Measurements from ENCODE around the gene CTNNA2. TPM values are rescaled to one million over a fixed set of nuclear protein-coding genes. Genes with fewer than 3 reads are reported as not detected.

Gene CTNNA2
- total RNA-seq, 1 experiment from 2014 or later = 7.2 TPM

DNA sequence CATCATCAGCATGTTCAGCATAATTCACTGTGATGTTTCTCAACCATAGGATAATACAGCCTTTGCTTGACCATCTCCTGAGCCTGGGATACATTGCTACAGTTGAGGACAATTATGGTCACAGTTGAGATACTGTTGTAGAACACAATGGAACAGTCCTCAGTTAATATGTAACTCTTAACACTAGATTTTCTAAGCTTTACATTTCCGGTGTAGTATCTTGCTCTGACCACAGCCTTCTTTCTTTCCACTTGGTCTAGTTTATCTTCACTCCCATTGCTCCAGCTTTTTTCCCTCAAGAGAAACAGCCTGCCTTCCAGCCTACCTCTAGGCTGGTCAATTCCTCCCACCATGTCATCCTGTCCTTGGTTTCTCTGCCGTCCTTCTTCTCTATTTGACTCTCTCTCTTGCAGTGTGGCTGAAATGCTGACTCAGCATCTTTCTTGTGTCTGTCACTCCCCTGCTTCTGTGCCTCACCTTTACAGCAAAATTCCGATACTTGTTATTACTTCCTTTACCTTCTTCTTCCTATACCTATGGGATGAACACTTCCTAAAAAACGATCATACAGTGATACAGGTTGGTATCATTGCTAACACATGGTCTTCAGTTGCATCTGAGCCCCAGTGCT lies 80.5 kb downstream of the CTNNA2 start:
- in situ Hi-C loops (cut with HindIII; ENCODE audit: low pct_unique_long_range_greater_than_20kb, low sequenced_read_pairs) = no loop called here

DNA sequence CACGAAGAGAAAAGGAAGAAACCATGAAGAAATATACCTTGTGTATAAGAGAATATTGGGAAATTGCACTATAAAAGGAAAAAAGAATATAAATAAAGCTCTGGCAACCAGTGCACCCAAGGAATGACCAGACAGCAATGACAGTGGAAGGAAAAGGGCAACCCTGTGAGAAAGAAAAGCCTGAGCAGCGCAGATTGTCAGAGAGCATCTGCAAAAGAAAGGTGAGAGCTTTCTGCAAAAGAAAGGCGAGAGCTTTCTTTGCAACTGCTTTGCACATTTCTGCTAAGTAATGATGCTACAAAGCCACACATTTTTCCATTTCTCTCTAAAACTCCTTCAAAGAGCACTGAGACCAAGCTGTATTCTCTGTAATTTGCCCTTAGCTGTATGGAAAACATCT lies 83.6 kb downstream of the CTNNA2 start:
- DNase-seq (ENCODE audit: low read depth, low spot score) = no peak
- in situ Hi-C loops (cut with HindIII; ENCODE audit: low pct_unique_long_range_greater_than_20kb, low sequenced_read_pairs) = no loop called here

More for the DNA sequence above, 80.5 kb downstream of the CTNNA2 start:
- no peak for DNase-seq (ENCODE audit: low read depth, low spot score)

- DNase-seq (ENCODE audit: low read depth, low spot score) = no peak
- in situ Hi-C loops (cut with HindIII; ENCODE audit: low pct_unique_long_range_greater_than_20kb, low sequenced_read_pairs) = no loop called here
These were observed 91.9 kb downstream of the CTNNA2 start for GRCh38 chr2:79604748-79605147.

DNA sequence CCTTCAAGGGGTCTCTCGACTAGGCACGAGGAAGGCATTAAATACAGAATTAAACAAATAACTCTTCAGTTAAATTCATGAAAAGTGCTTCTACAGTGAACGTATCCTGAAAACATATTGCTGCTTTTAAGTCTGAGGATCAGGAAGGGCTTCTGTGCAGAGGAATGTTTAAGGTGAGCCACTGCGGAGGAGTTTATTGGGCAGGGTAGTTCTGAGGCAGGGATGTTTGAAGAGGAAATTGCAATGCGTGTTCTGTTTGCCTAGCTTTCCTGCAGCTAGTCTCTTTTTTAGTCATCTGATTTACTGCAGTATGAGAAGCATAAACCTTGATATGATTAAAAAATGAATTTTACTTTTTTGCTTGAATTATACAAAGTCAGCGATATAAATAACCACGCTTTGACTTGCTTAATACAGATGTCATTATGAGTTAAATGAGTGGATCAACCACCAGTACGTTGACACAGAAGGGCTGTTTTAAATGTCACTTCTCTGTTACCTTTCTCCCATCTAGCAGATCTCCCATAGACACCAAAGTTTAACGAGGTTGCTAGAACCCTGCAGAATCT lies 98.7 kb downstream of the CTNNA2 start:
- in situ Hi-C loops (cut with HindIII; ENCODE audit: low pct_unique_long_range_greater_than_20kb, low sequenced_read_pairs) = no loop called here
- DNase-seq (ENCODE audit: low read depth, low spot score) = no peak

- in situ Hi-C loops (cut with HindIII; ENCODE audit: low pct_unique_long_range_greater_than_20kb, low sequenced_read_pairs) = no loop called here
- DNase-seq (ENCODE audit: low read depth, low spot score) = no peak
These were observed 100.1 kb downstream of the CTNNA2 start for GRCh38 chr2:79612999-79613398.

DNA sequence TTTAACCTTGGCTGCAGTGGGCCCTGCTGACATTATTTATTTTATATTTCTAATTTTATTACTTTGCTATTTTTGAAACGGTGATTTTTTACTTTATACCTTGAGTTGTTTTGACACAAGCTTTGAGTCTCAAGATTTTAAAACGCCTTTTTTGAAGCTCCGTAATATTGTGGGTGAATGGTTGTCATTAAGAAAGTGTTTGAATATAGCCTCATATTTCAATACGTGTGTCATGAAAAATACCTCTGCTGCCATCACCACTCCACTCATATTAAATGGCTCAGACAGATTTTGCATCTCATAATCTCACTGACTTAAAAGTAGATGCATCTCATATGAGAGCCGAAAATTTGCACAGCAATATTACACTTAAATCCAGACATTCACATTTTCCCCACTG lies 106.6 kb downstream of the CTNNA2 start:
- DNase-seq (ENCODE audit: low read depth, low spot score) = no peak
- in situ Hi-C loops (cut with HindIII; ENCODE audit: low pct_unique_long_range_greater_than_20kb, low sequenced_read_pairs) = no loop called here

DNA sequence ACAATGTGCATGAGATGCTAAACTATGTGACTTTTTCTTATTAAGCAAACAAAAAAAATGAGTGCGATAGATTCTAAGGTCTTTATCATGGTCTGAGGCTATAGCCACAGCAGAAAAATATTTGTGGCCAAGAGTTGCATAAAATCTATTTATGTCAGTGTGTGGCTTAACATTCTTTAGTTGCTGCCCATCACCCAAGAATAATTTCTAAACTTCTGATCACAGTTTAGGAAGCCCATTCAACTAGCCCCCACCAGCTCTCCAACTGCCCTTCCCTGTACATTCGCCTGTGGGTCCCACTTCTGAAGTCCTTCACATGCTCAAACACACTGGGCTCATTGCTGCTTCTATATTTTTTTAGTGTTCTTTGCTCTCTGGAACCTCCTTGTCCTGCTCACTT lies 107.1 kb downstream of the CTNNA2 start:
- no peak for DNase-seq (ENCODE audit: low read depth, low spot score)
- in situ Hi-C loops (cut with HindIII; ENCODE audit: low pct_unique_long_range_greater_than_20kb, low sequenced_read_pairs) = no loop called here

GRCh38 chr2:79620679-79621078 lies 107.8 kb downstream of the CTNNA2 start:
- in situ Hi-C loops (cut with HindIII; ENCODE audit: low pct_unique_long_range_greater_than_20kb, low sequenced_read_pairs) = no loop called here
- DNase-seq (ENCODE audit: low read depth, low spot score) = no peak

- no peak for DNase-seq (ENCODE audit: low read depth, low spot score)
- in situ Hi-C loops (cut with HindIII; ENCODE audit: low pct_unique_long_range_greater_than_20kb, low sequenced_read_pairs) = no loop called here
These were observed 108.4 kb downstream of the CTNNA2 start for GRCh38 chr2:79621252-79621651.

GRCh38 chr2:79621755-79622154 lies 108.9 kb downstream of the CTNNA2 start:
- in situ Hi-C loops (cut with HindIII; ENCODE audit: low pct_unique_long_range_greater_than_20kb, low sequenced_read_pairs) = no loop called here
- no peak for DNase-seq (ENCODE audit: low read depth, low spot score)

- DNase-seq (ENCODE audit: low read depth, low spot score) = no peak
- in situ Hi-C loops (cut with HindIII; ENCODE audit: low pct_unique_long_range_greater_than_20kb, low sequenced_read_pairs) = no loop called here
These were observed 109.7 kb downstream of the CTNNA2 start for GRCh38 chr2:79622508-79622907.

- no peak for DNase-seq (ENCODE audit: low read depth, low spot score)
These were observed 114.4 kb downstream of the CTNNA2 start for GRCh38 chr2:79627237-79627636.

DNA sequence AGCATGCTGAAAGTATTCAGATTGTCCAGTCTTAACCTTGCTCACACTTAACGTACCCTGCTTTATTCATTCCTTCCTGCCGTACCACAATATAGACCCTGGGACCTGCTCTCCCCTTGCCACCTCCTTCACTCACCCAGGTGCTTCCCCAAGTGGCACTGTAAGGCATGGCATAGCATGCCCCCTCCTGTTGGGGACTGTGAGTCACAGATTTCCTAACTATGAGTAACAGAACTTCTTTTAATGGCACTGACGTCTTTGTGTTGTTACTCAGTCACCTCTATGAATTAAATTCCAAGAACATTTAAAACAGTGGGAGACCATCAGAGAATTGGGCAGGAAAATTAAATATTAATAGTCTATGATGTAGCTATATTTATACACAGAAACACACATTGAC lies 117.2 kb downstream of the CTNNA2 start:
- no peak for DNase-seq (ENCODE audit: low read depth, low spot score)
- in situ Hi-C loops (cut with HindIII; ENCODE audit: low pct_unique_long_range_greater_than_20kb, low sequenced_read_pairs) = no loop called here

More at GRCh38 chr2:79627237-79627636, 114.4 kb downstream of the CTNNA2 start:
- in situ Hi-C loops (cut with HindIII; ENCODE audit: low pct_unique_long_range_greater_than_20kb, low sequenced_read_pairs) = no loop called here

DNA sequence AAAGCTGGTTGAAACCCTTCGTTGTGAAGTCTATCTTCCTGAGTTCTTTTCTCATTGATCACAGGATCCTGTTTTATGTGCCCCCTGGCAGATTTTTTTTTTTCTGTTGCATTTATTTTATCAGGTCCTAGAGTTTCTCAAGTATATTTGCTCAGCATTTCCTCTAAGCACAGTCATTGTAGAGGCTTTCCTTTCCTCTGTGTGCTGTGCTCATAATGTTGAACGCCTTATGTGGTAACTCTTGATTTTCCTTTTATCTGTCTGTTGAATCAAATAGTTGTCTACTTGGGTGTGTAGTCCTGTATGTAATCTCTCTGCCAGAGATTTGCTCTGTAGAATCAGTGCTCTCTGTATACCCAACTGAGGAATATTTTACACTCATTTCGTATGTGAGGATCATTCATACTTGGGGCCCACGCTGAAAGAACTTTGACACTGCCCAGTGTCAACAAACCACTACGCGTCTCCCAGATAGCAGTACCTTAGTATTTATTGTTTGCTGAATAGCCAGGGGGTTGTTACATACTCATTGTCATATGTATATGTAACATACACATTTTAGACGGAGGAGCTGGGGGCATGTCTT lies 118.2 kb downstream of the CTNNA2 start:
- DNase-seq (ENCODE audit: low read depth, low spot score) = no peak
- in situ Hi-C loops (cut with HindIII; ENCODE audit: low pct_unique_long_range_greater_than_20kb, low sequenced_read_pairs) = no loop called here

DNA sequence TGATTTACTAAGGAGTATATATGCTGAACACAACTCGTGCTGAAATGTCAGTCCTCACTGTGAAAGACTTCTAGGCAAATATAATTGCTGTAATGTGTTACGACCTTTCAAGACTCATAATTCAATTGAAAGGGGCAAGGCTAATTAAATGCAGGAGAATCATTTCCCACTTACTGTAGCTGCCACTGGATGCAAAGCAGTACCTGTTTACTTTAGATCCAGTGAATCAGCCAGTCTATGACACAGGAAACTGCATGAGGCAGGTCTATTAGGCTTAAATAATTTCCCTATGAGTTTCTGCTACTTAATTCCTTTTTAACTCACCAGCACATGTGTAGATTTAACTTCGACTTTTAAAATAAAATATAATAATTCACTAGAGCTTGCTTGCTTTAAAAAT lies 125.6 kb downstream of the CTNNA2 start:
- in situ Hi-C loops (cut with HindIII; ENCODE audit: low pct_unique_long_range_greater_than_20kb, low sequenced_read_pairs) = no loop called here
- DNase-seq (ENCODE audit: low read depth, low spot score) = no peak

GRCh38 chr2:79638954-79639353 lies 126.1 kb downstream of the CTNNA2 start:
- DNase-seq (ENCODE audit: low read depth, low spot score) = no peak
- in situ Hi-C loops (cut with HindIII; ENCODE audit: low pct_unique_long_range_greater_than_20kb, low sequenced_read_pairs) = no loop called here

DNA sequence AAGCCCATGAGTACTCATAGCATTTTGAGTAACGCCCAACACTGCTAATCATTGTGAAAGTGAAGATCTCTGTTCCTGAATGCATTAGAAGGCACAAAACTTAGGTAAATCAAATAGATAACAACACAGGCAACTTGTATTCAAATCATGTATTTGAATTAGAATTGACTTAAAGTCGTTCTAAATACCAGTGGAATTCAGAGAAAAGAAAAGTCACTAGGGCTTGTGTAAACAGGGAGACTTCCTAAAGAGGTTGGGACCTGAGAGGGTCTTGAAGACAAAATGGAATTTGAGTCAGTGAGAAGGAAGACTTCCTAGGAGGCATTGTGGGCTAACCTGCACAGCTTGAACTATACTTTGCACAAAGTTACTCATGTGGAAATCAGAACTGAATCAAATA lies 127.2 kb downstream of the CTNNA2 start:
- in situ Hi-C loops (cut with HindIII; ENCODE audit: low pct_unique_long_range_greater_than_20kb, low sequenced_read_pairs) = no loop called here
- no peak for DNase-seq (ENCODE audit: low read depth, low spot score)

GRCh38 chr2:79649531-79649930 lies 136.7 kb downstream of the CTNNA2 start:
- no peak for DNase-seq (ENCODE audit: low read depth, low spot score)
- in situ Hi-C loops (cut with HindIII; ENCODE audit: low pct_unique_long_range_greater_than_20kb, low sequenced_read_pairs) = no loop called here

GRCh38 chr2:79660557-79660956 lies 147.7 kb downstream of the CTNNA2 start:
- in situ Hi-C loops (cut with HindIII; ENCODE audit: low pct_unique_long_range_greater_than_20kb, low sequenced_read_pairs) = no loop called here
- no peak for DNase-seq (ENCODE audit: low read depth, low spot score)
